Spleen (tissue), 11 donors: ENCODE measurements around the gene ZNF775. TPM values are rescaled to one million over a fixed set of nuclear protein-coding genes. Genes with fewer than 3 reads are reported as not detected.

ENCODE experiments used
- DNase-seq: peaks from one replicate; pipeline ENCODE4 v3.0.0-alpha.2; 2020
- H3K27ac ChIP-seq, 8 donors: fragments of 200-600 bp; sonication (generic) in 7 of 8; 1 replicate in 4 of 8; 2 replicates in 4 of 8; pipeline versions ENCODE4 v1.5.0 to v1.8.0; 2016 to 2021; ENCODE audit warnings: inconsistent platforms in 4 of 8, mild to moderate bottlenecking in 4 of 8, moderate library complexity in 1 of 8
- H3K27me3 ChIP-seq, 7 donors: fragments of 200-600 bp; sonication (generic) in 6 of 7; replicated peaks in 1 of 7; 1 replicate in 4 of 7; 2 replicates in 3 of 7; pipeline versions ENCODE4 v1.5.0 to v1.8.0; 2016 to 2021; ENCODE audit warnings: inconsistent platforms in 3 of 7, mild to moderate bottlenecking in 1 of 7
- H3K36me3 ChIP-seq, 6 donors: fragments of 200-600 bp; sonication (generic) in 5 of 6; 1 replicate in 4 of 6; 2 replicates in 2 of 6; pipeline versions ENCODE4 v1.5.0 to v1.8.0; 2016 to 2021; ENCODE audit warnings: inconsistent platforms in 2 of 6
- H3K4me1 ChIP-seq, 6 donors: fragments of 200-600 bp; sonication (generic) in 5 of 6; 1 replicate in 3 of 6; 2 replicates in 3 of 6; pipeline versions ENCODE4 v1.5.0 to v1.8.0; 2016 to 2021; ENCODE audit warnings: inconsistent platforms in 3 of 6
- H3K4me3 ChIP-seq, 8 donors: fragments of 200-600 bp; sonication (generic) in 7 of 8; 1 replicate in 4 of 8; 2 replicates in 4 of 8; pipeline versions ENCODE4 v1.5.0 to v1.8.0; 2016 to 2021; ENCODE audit warnings: inconsistent platforms in 4 of 8, mild to moderate bottlenecking in 4 of 8, moderate library complexity in 2 of 8
- H3K9me3 ChIP-seq, 8 donors: fragments of 200-600 bp; sonication (generic) in 7 of 8; 1 replicate in 4 of 8; 2 replicates in 4 of 8; pipeline versions ENCODE4 v1.5.0 to v1.8.0; 2016 to 2021; ENCODE audit warnings: inconsistent platforms in 4 of 8
- POLR2A ChIP-seq, 3 donors: fragments of 450-650 bp; IDR thresholded peaks; one replicate each; pipeline ENCODE4 v1.5.1; 2017; ENCODE audit warnings: antibody characterized with exemption in 3 of 3, mild to moderate bottlenecking in 1 of 3
- POLR2AphosphoS5 ChIP-seq, 3 donors: sonication (generic); formaldehyde crosslinking; IDR thresholded peaks; one replicate each; pipeline ENCODE4 v1.5.1; 2017; ENCODE audit warnings: antibody characterized with exemption in 3 of 3
- WGBS, 5 donors: extraction: QIAGEN DNeasy Blood & Tissue Kit in 3 of 5; methylation state at CpG; one replicate each; pipeline versions ENCODE4 v1.1.5 to v1.1.7; 2013 to 2018; 5-methylcytosine and 5-hydroxymethylcytosine counted together
- intact Hi-C: fragments of 100-400 bp; cut with DNase I; formaldehyde crosslinking; loops from one replicate; pipeline ENCODE4 v1.15.0; 2023; ENCODE audit warnings: low total_unique reads
- polyA plus RNA-seq, 3 donors: library from polyadenylated mRNA; stranded (reverse); fragments of 200-250 nt; gene quantifications; one replicate each; pipeline ENCODE4 v1.2.1, GENCODE V29; 2013
- total RNA-seq, 7 donors: library from RNA; depleted of rRNA in 3 of 7; stranded (reverse); fragments of >200 nt in 3 of 7; fragmentation: NEBNext Ultra II Directional in 4 of 7; extraction: Animal tissue kit (Norgen Biotek cat#: 25700) in 4 of 7; gene quantifications; one replicate each; pipeline versions ENCODE4 v1.1.0 to v1.2.1, GENCODE V29; 2016 to 2021
- TF ChIP-seq, protein P1 (sequence below), 11 experiments: fragments of 200-600 bp in 7 of 11; fragments of 450-650 bp in 4 of 11; sonication (generic) in 4 of 11; IDR thresholded peaks in 8 of 11; conservative IDR thresholded peaks in 3 of 11; 1 replicate in 7 of 11; 2 replicates in 4 of 11; pipeline versions ENCODE4 v1.4.0 to v1.8.0; 2016 to 2021; ENCODE audit warnings: antibody characterized with exemption in 11 of 11, inconsistent platforms in 4 of 11, mild to moderate bottlenecking in 1 of 11
- donor health status: healthy with polysubstance abuse.
- donor health status: DM: no; HTN: no; CAD: no; lungs with moderate emphysema.
- donor health status: DM: no; HTN: no; CAD: no.
- donor health status: Bipolar disorder and iron deficiency.
- donor health status: healthy.
- donor health status: DM: no; HTN: no; CAD: no.
- donor health status: DM: yes; HTN: yes; CAD: no.

ZNF775 gene
- total and polyA plus RNA-seq, 10 donors: 2.0 to 5.7 (median 4.2) TPM

DNA sequence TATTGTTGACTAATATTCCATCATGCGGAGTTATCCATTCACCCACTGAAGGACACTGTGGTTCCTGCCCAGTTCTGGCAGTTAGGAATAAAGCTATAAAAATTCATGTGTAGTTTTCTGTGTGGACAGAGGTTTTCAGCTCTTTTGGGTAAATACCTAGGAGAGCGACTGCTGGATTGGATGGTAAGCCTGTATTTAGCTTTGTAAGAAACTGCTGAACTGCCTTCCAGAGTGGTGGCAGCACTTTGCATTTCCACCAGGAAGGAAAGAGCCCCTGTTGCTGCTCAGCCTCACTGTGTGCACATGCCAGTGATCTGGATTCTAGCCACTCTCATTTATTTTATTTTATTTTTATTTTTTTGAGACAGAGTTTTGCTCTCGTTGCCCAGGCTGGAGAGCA, 14.2 kb downstream of the ZNF775 start:
- H3K27ac ChIP-seq: no peak overlapping the region
- TF ChIP-seq, protein P1, sequence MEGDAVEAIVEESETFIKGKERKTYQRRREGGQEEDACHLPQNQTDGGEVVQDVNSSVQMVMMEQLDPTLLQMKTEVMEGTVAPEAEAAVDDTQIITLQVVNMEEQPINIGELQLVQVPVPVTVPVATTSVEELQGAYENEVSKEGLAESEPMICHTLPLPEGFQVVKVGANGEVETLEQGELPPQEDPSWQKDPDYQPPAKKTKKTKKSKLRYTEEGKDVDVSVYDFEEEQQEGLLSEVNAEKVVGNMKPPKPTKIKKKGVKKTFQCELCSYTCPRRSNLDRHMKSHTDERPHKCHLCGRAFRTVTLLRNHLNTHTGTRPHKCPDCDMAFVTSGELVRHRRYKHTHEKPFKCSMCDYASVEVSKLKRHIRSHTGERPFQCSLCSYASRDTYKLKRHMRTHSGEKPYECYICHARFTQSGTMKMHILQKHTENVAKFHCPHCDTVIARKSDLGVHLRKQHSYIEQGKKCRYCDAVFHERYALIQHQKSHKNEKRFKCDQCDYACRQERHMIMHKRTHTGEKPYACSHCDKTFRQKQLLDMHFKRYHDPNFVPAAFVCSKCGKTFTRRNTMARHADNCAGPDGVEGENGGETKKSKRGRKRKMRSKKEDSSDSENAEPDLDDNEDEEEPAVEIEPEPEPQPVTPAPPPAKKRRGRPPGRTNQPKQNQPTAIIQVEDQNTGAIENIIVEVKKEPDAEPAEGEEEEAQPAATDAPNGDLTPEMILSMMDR (IDR thresholded peaks at IDR 0.05 in 8 of 11, conservative IDR thresholded peaks at IDR 0.05 in 3 of 11): no peak
- no peak for TF ChIP-seq POLR2AphosphoS5 (IDR thresholded peaks at IDR 0.05)
- TF ChIP-seq POLR2A (IDR thresholded peaks at IDR 0.05): no peak
- intact Hi-C loops: no loop called here
- H3K4me3 ChIP-seq: no peak overlapping the region
- peak; percentile 6 for DNase-seq
- WGBS, 5 donors: 89 to 98% (median 95%) methylated on average over 3 of the region's 3 CpGs
- peaks cover 0 to 48% (median 17%) of the 10 kb centered on the region in 6 donors for H3K36me3 ChIP-seq
- no peaks in the 10 kb centered on the region for H3K9me3 ChIP-seq
- H3K27me3 ChIP-seq: no peaks in the 10 kb centered on the region
- H3K4me1 ChIP-seq: peaks cover 0 to 11% (median 0%) of the 10 kb centered on the region in 6 donors

DNA sequence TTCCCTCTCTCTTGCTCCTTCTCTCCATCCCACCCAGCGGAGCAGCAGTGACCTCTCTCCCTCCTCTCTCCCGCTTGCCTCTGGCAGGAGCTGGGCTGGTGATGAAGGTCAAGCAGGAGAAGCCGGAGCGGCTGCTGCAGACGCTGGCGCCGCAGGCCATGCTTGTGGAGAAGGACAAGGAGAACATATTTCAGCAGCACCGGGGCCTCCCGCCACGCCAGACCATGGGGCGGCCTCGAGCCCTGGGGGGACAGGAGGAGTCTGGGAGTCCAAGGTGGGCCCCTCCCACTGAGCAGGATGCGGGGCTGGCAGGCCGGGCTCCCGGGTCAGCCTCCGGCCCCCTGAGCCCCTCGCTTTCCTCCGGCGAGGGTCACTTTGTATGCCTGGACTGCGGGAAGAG, 17.3 kb downstream of the ZNF775 start:
- Histone ChIP-seq H3K36me3 (peaks cover 0 to 43% (median 20%) of the 10 kb centered on the region in 6 donors), H3K9me3 (no peaks in the 10 kb centered on the region), H3K4me1 (peaks cover 0 to 6% (median 0%) of the 10 kb centered on the region in 6 donors), H3K27ac (no peak overlapping the region), H3K4me3 (no peak overlapping the region), H3K27me3 (no peaks in the 10 kb centered on the region)
- no peak for TF ChIP-seq POLR2A (IDR thresholded peaks at IDR 0.05)
- TF ChIP-seq, protein P1 (IDR thresholded peaks at IDR 0.05 in 8 of 11, conservative IDR thresholded peaks at IDR 0.05 in 3 of 11): no peak
- intact Hi-C loops: no loop called here
- WGBS, 5 donors: 94 to 97% (median 95%) methylated on average over 16 to 20 of the region's 20 CpGs
- DNase-seq: no peak

DNA sequence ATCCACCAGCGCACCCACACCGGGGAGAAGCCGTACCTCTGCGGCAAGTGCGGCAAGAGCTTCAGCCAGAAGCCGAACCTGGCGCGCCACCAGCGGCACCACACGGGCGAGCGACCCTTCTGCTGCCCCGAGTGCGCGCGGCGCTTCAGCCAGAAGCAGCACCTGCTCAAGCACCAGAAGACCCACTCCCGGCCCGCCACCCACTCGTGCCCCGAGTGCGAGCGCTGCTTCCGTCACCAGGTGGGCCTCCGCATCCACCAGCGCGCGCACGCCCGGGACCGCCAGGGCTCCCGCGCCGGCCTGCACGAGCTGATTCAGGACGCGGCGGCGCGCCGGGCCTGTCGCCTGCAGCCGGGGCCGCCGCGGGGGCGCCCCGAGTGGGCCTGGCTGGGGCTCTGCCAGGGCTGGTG, 17.7 kb downstream of the ZNF775 start:
- Histone ChIP-seq H3K27ac (no peak overlapping the region), H3K4me1 (peaks cover 0 to 10% (median under 1%) of the 10 kb centered on the region in 6 donors), H3K36me3 (peaks cover 0 to 43% (median 20%) of the 10 kb centered on the region in 6 donors), H3K27me3 (no peaks in the 10 kb centered on the region), H3K9me3 (no peaks in the 10 kb centered on the region), H3K4me3 (no peak overlapping the region)
- no peak for TF ChIP-seq POLR2AphosphoS5 (IDR thresholded peaks at IDR 0.05)
- TF ChIP-seq, protein P1 (IDR thresholded peaks at IDR 0.05 in 8 of 11, conservative IDR thresholded peaks at IDR 0.05 in 3 of 11): no peak
- TF ChIP-seq POLR2A (IDR thresholded peaks at IDR 0.05): no peak
- no peak for DNase-seq
- WGBS, 5 donors: 96 to 99% (median 97%) methylated on average over 29 to 48 of the region's 48 CpGs
- intact Hi-C loops: no loop called here

DNA sequence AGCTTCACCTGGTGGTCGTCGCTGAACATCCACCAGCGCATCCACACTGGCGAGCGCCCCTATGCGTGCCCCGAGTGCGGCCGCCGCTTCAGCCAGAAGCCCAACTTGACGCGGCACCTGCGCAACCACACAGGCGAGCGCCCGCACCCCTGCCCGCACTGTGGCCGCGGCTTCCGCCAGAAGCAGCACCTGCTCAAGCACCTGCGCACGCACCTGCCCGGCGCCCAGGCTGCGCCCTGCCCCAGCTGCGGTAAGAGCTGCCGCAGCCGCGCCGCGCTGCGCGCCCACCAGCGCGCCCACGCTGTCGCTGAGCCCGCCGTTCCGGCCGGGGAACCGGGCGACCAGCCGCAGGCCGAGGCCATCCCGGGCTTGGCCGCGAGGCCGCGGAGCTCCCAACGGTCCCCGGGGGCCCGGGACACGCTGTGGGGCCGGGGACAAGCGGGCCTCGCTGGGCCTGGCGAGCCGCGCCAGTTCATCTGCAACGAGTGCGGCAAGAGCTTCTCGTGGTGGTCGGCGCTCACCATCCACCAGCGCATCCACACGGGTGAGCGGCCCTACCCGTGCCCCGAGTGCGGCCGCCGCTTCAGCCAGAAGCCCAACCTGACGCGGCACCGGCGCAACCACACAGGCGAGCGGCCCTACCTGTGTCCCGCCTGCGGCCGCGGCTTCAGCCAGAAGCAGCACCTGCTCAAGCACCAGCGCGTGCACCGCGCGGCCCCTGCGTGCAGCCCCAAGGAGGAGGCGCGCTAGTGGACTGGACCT, 18.4 kb downstream of the ZNF775 start:
- Histone ChIP-seq H3K27ac (no peak overlapping the region), H3K4me3 (no peak overlapping the region), H3K9me3 (no peaks in the 10 kb centered on the region), H3K4me1 (peaks cover 0 to 13% (median 3%) of the 10 kb centered on the region in 6 donors), H3K36me3 (peaks cover 0 to 43% (median 20%) of the 10 kb centered on the region in 6 donors), H3K27me3 (no peaks in the 10 kb centered on the region)
- TF ChIP-seq, protein P1 (IDR thresholded peaks at IDR 0.05 in 8 of 11, conservative IDR thresholded peaks at IDR 0.05 in 3 of 11): no peak
- TF ChIP-seq POLR2A (IDR thresholded peaks at IDR 0.05) (no peak), POLR2AphosphoS5 (IDR thresholded peaks at IDR 0.05) (no peak)
- intact Hi-C loops: no loop called here
- DNase-seq: no peak
- WGBS, 5 donors: 94 to 99% (median 97%) methylated on average over 45 to 91 of the region's 91 CpGs
